ENCODE data around the gene CLDN6. TPM values are rescaled to one million over a fixed set of nuclear protein-coding genes. Genes with fewer than 3 reads are reported as not detected.

Gene CLDN6
- total and polyA plus RNA-seq, 2 of the 13 experiments (the other 11 are each of a cell fraction or from before 2014, with no cell fraction given), result 5.9 to 7.6 TPM

DNA sequence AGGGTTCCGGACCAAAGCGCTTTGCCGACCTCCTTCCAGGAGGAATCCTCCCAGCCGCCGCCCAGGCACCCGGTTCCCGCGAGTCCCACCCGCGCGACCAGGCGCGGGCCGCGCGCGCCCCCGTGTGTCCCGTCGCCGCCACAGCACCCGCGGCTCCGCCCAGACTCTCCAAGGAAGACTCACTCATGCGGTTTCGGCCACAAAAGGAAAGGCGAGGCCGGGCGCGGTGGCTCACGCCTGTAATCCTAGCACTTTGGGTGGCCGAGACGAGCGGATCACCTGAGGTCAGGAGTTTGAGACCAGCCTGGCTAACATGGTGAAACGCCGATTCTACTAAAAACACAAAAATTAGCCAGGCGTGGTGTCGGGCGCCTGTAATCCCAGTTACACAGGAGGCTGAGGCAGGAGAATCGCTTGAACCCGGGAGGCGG is 34.3 kb downstream of the CLDN6 start:
- no peak overlapping the region for H3K27ac ChIP-seq (ENCODE audit: extremely low read length, insufficient read depth, low read length)
- H3K9ac ChIP-seq (ENCODE audit: insufficient read depth, low read depth, low read length), result no peak overlapping the region
- BruUV-seq (replicated peaks), result no TSS peak
- peaks cover 8% of the 10 kb centered on the region for H3K79me2 ChIP-seq (ENCODE audit: insufficient read depth, low read length)
- H2AFZ ChIP-seq (ENCODE audit: low read length), result no peak overlapping the region
- intact Hi-C loops (cut with micrococcal nuclease; ENCODE audit: unreplicated experiment) (loop anchor here (2.0 kb wide), 1 partner anchor 19 kb away; the partner anchor contains the start of gene KREMEN2), in situ Hi-C loops (cut with HindIII; ENCODE audit: extremely low pct_ligation_motif_present, low pct_unique_long_range_greater_than_20kb) (no loop called here)
- POLR2A ChIA-PET, result interaction anchor here (1.0 to 3.9 kb wide), 2 partner anchors 20 to 39 kb away, joined by 5 to 48 read pairs; partner anchors contain the start of genes HCFC1R1, KREMEN2, THOC6 and TNFRSF12A
- FAIRE-seq, result no peak
- H3K4me2 ChIP-seq (ENCODE audit: low read depth, low read length), result peak overlapping the region; percentile 79
- peaks cover 26% of the 10 kb centered on the region for H3K4me1 ChIP-seq (ENCODE audit: insufficient read depth, low read length)
- peak; percentile 18; the same call in 2 of the 3 replicates for ATAC-seq
- CTCF ChIA-PET (ENCODE audit: low intra/inter-chr PET ratio, low total read pairs), result interaction anchor here (1.2 to 1.8 kb wide), 2 partner anchors 20 to 22 kb away, joined by 3 to 12 read pairs; partner anchors contain the start of gene KREMEN2
- H3K4me3 ChIP-seq (replicated peaks in 1 of 3; ENCODE audit: insufficient read depth in 1 of 3, low read depth in 2 of 3, low read length in 3 of 3), result peak overlapping the region in 2 of 3 experiments; percentile 34 to 52; a peak in 2 of 6 replicates
- WGBS (ENCODE audit: low lambda C conversion rate), result 12% methylated on average over 13 of the region's 42 CpGs
- H3K36me3 ChIP-seq (replicated peaks in 1 of 2; ENCODE audit: control insufficient read depth in 1 of 2, insufficient read depth in 2 of 2, low read length in 2 of 2), result no peaks in the 10 kb centered on the region
- peaks cover 13 to 43% of the 10 kb centered on the region in 2 experiments; a peak in 4 of 5 replicates for H3K27me3 ChIP-seq (ENCODE audit: control insufficient read depth in 1 of 2, insufficient read depth in 2 of 2, low read length in 2 of 2)
- no peaks in the 10 kb centered on the region for H3K9me3 ChIP-seq (ENCODE audit: low read length)
- H4K20me1 ChIP-seq (ENCODE audit: insufficient read depth, low read length), result no peaks in the 10 kb centered on the region
- peak; percentile 42 for DNase-seq (ENCODE audit: low spot score)
- no peak for TF ChIP-seq GATA4 (IDR thresholded peaks at IDR 0.05; ENCODE audit: borderline replicate concordance, low read depth)
- no peak for TF ChIP-seq ZNF572 (CRISPR knock-in tag; IDR thresholded peaks at IDR 0.05)
- TF ChIP-seq, protein P1, sequence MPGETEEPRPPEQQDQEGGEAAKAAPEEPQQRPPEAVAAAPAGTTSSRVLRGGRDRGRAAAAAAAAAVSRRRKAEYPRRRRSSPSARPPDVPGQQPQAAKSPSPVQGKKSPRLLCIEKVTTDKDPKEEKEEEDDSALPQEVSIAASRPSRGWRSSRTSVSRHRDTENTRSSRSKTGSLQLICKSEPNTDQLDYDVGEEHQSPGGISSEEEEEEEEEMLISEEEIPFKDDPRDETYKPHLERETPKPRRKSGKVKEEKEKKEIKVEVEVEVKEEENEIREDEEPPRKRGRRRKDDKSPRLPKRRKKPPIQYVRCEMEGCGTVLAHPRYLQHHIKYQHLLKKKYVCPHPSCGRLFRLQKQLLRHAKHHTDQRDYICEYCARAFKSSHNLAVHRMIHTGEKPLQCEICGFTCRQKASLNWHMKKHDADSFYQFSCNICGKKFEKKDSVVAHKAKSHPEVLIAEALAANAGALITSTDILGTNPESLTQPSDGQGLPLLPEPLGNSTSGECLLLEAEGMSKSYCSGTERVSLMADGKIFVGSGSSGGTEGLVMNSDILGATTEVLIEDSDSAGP (CRISPR knock-in tag; IDR thresholded peaks at IDR 0.05; ENCODE audit: borderline replicate concordance), result peak; percentile 51; the same call in 1 of the 2 replicates
- TF ChIP-seq MEF2D (CRISPR knock-in tag; IDR thresholded peaks at IDR 0.05), result no peak
- TF ChIP-seq ZNF644 (CRISPR knock-in tag; IDR thresholded peaks at IDR 0.05; ENCODE audit: low read depth), result no peak
- TF ChIP-seq PHF20 (CRISPR knock-in tag; IDR thresholded peaks at IDR 0.05), result no peak
- TF ChIP-seq ZNF10 (CRISPR knock-in tag; IDR thresholded peaks at IDR 0.05; ENCODE audit: borderline replicate concordance, low read depth), result no peak
- TF ChIP-seq, protein P2, sequence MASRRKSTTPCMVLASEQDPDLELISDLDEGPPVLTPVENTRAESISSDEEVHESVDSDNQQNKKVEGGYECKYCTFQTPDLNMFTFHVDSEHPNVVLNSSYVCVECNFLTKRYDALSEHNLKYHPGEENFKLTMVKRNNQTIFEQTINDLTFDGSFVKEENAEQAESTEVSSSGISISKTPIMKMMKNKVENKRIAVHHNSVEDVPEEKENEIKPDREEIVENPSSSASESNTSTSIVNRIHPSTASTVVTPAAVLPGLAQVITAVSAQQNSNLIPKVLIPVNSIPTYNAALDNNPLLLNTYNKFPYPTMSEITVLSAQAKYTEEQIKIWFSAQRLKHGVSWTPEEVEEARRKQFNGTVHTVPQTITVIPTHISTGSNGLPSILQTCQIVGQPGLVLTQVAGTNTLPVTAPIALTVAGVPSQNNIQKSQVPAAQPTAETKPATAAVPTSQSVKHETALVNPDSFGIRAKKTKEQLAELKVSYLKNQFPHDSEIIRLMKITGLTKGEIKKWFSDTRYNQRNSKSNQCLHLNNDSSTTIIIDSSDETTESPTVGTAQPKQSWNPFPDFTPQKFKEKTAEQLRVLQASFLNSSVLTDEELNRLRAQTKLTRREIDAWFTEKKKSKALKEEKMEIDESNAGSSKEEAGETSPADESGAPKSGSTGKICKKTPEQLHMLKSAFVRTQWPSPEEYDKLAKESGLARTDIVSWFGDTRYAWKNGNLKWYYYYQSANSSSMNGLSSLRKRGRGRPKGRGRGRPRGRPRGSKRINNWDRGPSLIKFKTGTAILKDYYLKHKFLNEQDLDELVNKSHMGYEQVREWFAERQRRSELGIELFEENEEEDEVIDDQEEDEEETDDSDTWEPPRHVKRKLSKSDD (CRISPR knock-in tag; IDR thresholded peaks at IDR 0.05; ENCODE audit: low read depth), result no peak
- TF ChIP-seq PAX8 (CRISPR knock-in tag; IDR thresholded peaks at IDR 0.05; ENCODE audit: borderline replicate concordance), result no peak
- TF ChIP-seq, protein P3, sequence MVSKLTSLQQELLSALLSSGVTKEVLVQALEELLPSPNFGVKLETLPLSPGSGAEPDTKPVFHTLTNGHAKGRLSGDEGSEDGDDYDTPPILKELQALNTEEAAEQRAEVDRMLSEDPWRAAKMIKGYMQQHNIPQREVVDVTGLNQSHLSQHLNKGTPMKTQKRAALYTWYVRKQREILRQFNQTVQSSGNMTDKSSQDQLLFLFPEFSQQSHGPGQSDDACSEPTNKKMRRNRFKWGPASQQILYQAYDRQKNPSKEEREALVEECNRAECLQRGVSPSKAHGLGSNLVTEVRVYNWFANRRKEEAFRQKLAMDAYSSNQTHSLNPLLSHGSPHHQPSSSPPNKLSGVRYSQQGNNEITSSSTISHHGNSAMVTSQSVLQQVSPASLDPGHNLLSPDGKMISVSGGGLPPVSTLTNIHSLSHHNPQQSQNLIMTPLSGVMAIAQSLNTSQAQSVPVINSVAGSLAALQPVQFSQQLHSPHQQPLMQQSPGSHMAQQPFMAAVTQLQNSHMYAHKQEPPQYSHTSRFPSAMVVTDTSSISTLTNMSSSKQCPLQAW (CRISPR knock-in tag; IDR thresholded peaks at IDR 0.05), result 0 out of 2 replicates have a peak, but pooled peaks have one; percentile 16
- TF ChIP-seq ZNF333 (CRISPR knock-in tag; IDR thresholded peaks at IDR 0.05; ENCODE audit: borderline replicate concordance), result peak; percentile 45; the same call in 1 of the 2 replicates
- TF ChIP-seq ZMAT3 (CRISPR knock-in tag; conservative IDR thresholded peaks at IDR 0.05), result no peak
- TF ChIP-seq, protein P4, sequence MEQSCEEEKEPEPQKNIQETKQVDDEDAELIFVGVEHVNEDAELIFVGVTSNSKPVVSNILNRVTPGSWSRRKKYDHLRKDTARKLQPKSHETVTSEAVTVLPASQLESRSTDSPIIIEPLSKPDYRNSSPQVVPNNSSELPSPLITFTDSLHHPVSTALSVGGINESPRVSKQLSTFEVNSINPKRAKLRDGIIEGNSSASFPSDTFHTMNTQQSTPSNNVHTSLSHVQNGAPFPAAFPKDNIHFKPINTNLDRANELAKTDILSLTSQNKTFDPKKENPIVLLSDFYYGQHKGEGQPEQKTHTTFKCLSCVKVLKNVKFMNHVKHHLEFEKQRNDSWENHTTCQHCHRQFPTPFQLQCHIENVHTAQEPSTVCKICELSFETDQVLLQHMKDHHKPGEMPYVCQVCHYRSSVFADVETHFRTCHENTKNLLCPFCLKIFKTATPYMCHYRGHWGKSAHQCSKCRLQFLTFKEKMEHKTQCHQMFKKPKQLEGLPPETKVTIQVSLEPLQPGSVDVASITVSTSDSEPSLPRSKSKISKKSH (CRISPR knock-in tag; IDR thresholded peaks at IDR 0.05; ENCODE audit: borderline replicate concordance), result no peak
- no peak for TF ChIP-seq ZNF780A (CRISPR knock-in tag; IDR thresholded peaks at IDR 0.05)
- no peak for TF ChIP-seq RARA (CRISPR knock-in tag; IDR thresholded peaks at IDR 0.05)
- TF ChIP-seq ZNF256 (CRISPR knock-in tag; conservative IDR thresholded peaks at IDR 0.05), result no peak
- TF ChIP-seq MBD4 (IDR thresholded peaks at IDR 0.05; ENCODE audit: borderline replicate concordance, low read length), result no peak
